ENCODE results near the gene GGT7.

GRCh38 chr20:34842143-34842542 lies 30.5 kb downstream of the GGT7 start:
- TF ChIP-seq, protein P1, sequence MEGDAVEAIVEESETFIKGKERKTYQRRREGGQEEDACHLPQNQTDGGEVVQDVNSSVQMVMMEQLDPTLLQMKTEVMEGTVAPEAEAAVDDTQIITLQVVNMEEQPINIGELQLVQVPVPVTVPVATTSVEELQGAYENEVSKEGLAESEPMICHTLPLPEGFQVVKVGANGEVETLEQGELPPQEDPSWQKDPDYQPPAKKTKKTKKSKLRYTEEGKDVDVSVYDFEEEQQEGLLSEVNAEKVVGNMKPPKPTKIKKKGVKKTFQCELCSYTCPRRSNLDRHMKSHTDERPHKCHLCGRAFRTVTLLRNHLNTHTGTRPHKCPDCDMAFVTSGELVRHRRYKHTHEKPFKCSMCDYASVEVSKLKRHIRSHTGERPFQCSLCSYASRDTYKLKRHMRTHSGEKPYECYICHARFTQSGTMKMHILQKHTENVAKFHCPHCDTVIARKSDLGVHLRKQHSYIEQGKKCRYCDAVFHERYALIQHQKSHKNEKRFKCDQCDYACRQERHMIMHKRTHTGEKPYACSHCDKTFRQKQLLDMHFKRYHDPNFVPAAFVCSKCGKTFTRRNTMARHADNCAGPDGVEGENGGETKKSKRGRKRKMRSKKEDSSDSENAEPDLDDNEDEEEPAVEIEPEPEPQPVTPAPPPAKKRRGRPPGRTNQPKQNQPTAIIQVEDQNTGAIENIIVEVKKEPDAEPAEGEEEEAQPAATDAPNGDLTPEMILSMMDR (conservative IDR thresholded peaks at IDR 0.05; ENCODE audit: low read length), result no peak
- no peak for TF ChIP-seq EZH2phosphoT487 (IDR thresholded peaks at IDR 0.05; ENCODE audit: borderline replicate concordance, low read depth, low read length)
